NCI-H526 treated with DMSO at 0.1 percent for 48 hours (cell line): Measurements from ENCODE around the gene PHKG1.
A peak's percentile ranks its signal among the peaks of the same experiment; 100 is the strongest.
"Not testable (repeated sequence)": the region's sequence is repeated elsewhere in the genome, so short reads cannot be mapped to it uniquely, and the experiment has no call there.

ENCODE experiments used
- DNase-seq: peaks from one replicate; lab custom pipeline; 2025; lab: John Stamatoyannopoulos, UW

Gene PHKG1

GRCh38 chr7:56045758-56046157, 47.0 kb downstream of the PHKG1 start:
- DNase-seq = not testable (repeated sequence)

GRCh38 chr7:56040730-56041129, 52.0 kb downstream of the PHKG1 start:
- DNase-seq = no peak

- DNase-seq = peak; percentile 90
These were observed 58.9 kb downstream of the PHKG1 start for GRCh38 chr7:56033671-56034432.

- not testable (repeated sequence) for DNase-seq
These were observed 60.2 kb downstream of the PHKG1 start for GRCh38 chr7:56032578-56032977.

- DNase-seq = not testable (repeated sequence)
These were observed 61.2 kb downstream of the PHKG1 start for GRCh38 chr7:56031556-56031955.

- DNase-seq = no peak
These were observed 62.4 kb downstream of the PHKG1 start for GRCh38 chr7:56030340-56030739.
